ENCODE data around the gene SH3BP1. TPM values are rescaled to one million over a fixed set of nuclear protein-coding genes. Genes with fewer than 3 reads are reported as not detected.

SH3BP1 gene
- total and polyA plus RNA-seq, 2 of the 13 experiments (the other 11 are each of a cell fraction or from before 2014, with no cell fraction given) = 8.4 to 18.5 TPM

- TF ChIP-seq ZNF547 (CRISPR knock-in tag; IDR thresholded peaks at IDR 0.05) (no peak), ZNF460 (CRISPR knock-in tag; IDR thresholded peaks at IDR 0.05; ENCODE audit: borderline replicate concordance) (no peak; the same call in 1 of the 2 replicates), ELF1 (CRISPR knock-in tag; IDR thresholded peaks at IDR 0.05) (no peak), ZNF335 (CRISPR knock-in tag; IDR thresholded peaks at IDR 0.05) (no peak; the same call in 1 of the 2 replicates), CREBL2 (CRISPR knock-in tag; IDR thresholded peaks at IDR 0.05; ENCODE audit: borderline replicate concordance) (no peak), ZNF552 (CRISPR knock-in tag; IDR thresholded peaks at IDR 0.05; ENCODE audit: borderline replicate concordance) (no peak), FOXP1 (IDR thresholded peaks at IDR 0.05) (no peak), FOXP1 (CRISPR knock-in tag; IDR thresholded peaks at IDR 0.05) (no peak; the same call in 1 of the 2 replicates), PRDM15 (CRISPR knock-in tag; IDR thresholded peaks at IDR 0.05) (no peak), ZNF710 (CRISPR knock-in tag; IDR thresholded peaks at IDR 0.05; ENCODE audit: borderline replicate concordance) (peak; percentile 30; the same call in 1 of the 2 replicates), ARHGAP35 (CRISPR knock-in tag; IDR thresholded peaks at IDR 0.05; ENCODE audit: borderline replicate concordance) (peak; percentile 92), RXRB (CRISPR knock-in tag; IDR thresholded peaks at IDR 0.05; ENCODE audit: borderline replicate concordance) (peak; percentile 73), IKZF4 (CRISPR knock-in tag; IDR thresholded peaks at IDR 0.05; ENCODE audit: borderline replicate concordance, low read depth, not compliant biosample characterization) (peak; percentile 77), ARNT (IDR thresholded peaks at IDR 0.05) (no peak), ZSCAN31 (CRISPR knock-in tag; IDR thresholded peaks at IDR 0.05; ENCODE audit: low read depth) (peak; percentile 46; the same call in 1 of the 2 replicates), ZNF329 (CRISPR knock-in tag; IDR thresholded peaks at IDR 0.05; ENCODE audit: low read depth) (no peak), FOSL2 (CRISPR knock-in tag; IDR thresholded peaks at IDR 0.05) (0 out of 2 replicates have a peak, but pooled peaks have one; percentile 43), ZNF414 (CRISPR knock-in tag; IDR thresholded peaks at IDR 0.05) (no peak), ZNF292 (CRISPR knock-in tag; IDR thresholded peaks at IDR 0.05; ENCODE audit: borderline replicate concordance, low read depth) (0 out of 2 replicates have a peak, but pooled peaks have one; percentile 71), TRIM24 (CRISPR knock-in tag; IDR thresholded peaks at IDR 0.05) (0 out of 2 replicates have a peak, but pooled peaks have one; percentile 34), FOSL1 (CRISPR knock-in tag; IDR thresholded peaks at IDR 0.05; ENCODE audit: borderline replicate concordance) (no peak), ATF4 (CRISPR knock-in tag; IDR thresholded peaks at IDR 0.05) (no peak)
These were observed 19.8 kb downstream of the SH3BP1 start (continued) for GRCh38 chr22:37659066-37659896.

Measured in HepG2 (cell line).